OCI-LY7 (cell line): ENCODE measurements around the gene SV2C. TPM values are rescaled to one million over a fixed set of nuclear protein-coding genes. Genes with fewer than 3 reads are reported as not detected.

Source experiments
- BruUV-seq: library from RNA; stranded (reverse); fragments of 400-500 nt; replicated peaks from 2 replicates; lab custom pipeline; 2021; lab: Mats Ljungman, UMichigan
- CTCF ChIA-PET: fragments of 300-600 bp; sonication (Branson Sonifier 250); formaldehyde crosslinking; loops from one replicate; lab custom pipeline; 2022; ENCODE audit warnings: antibody characterized with exemption; ENCODE audit not compliant: unreplicated experiment; lab: Charles Lee
- POLR2A ChIA-PET: fragments of 300-600 bp; sonication (Branson Sonifier 250); formaldehyde crosslinking; loops from one replicate; lab custom pipeline; 2022; ENCODE audit warnings: antibody characterized with exemption; lab: Charles Lee
- DNase-seq: peaks from one replicate; pipeline ENCODE4 v3.0.0-alpha.2; 2015; ENCODE audit warnings: low spot score
- H2AFZ ChIP-seq: fragments of 200-600 bp; sonication (generic), shearing (Covaris generic); 2 replicates; pipeline ENCODE4 v1.6.1; 2014; ENCODE audit warnings: mild to moderate bottlenecking, antibody characterized with exemption, low read length, moderate library complexity
- H3K27ac ChIP-seq: fragments of 200-600 bp; sonication (generic); 2 replicates; pipeline ENCODE4 v1.5.1; 2014; ENCODE audit warnings: mixed run types, low read depth, mild to moderate bottlenecking, moderate library complexity, low read length, inconsistent platforms; ENCODE audit not compliant: poor library complexity, severe bottlenecking
- H3K36me3 ChIP-seq: fragments of 200-600 bp; sonication (generic); 2 replicates; pipeline ENCODE4 v1.6.1; 2014; ENCODE audit warnings: mild to moderate bottlenecking, antibody characterized with exemption, low read length, moderate library complexity, mixed read lengths; ENCODE audit not compliant: insufficient read depth
- H3K4me1 ChIP-seq: fragments of 200-600 bp; sonication (generic); 2 replicates; pipeline ENCODE4 v1.5.1; 2014; ENCODE audit warnings: mild to moderate bottlenecking, low read length; ENCODE audit not compliant: insufficient read depth, poor library complexity, severe bottlenecking
- H3K4me2 ChIP-seq: fragments of 200-600 bp; sonication (generic); 2 replicates; pipeline ENCODE4 v1.6.1; 2014; ENCODE audit warnings: mild to moderate bottlenecking, low read length
- H3K4me3 ChIP-seq: fragments of 200-600 bp; sonication (generic); 2 replicates; pipeline ENCODE4 v1.5.1; 2014; ENCODE audit warnings: mild to moderate bottlenecking, low read depth, low read length; ENCODE audit not compliant: poor library complexity, severe bottlenecking
- H3K79me2 ChIP-seq: fragments of 200-600 bp; sonication (generic); 2 replicates; pipeline ENCODE4 v1.6.1; 2016; ENCODE audit warnings: low read depth, mild to moderate bottlenecking, low read length, moderate library complexity, mixed read lengths; ENCODE audit not compliant: insufficient read depth
- H3K9me2 ChIP-seq: fragments of 200-600 bp; sonication (generic); 2 replicates; pipeline ENCODE4 v1.6.1; 2016; ENCODE audit warnings: mild to moderate bottlenecking, low read length, mixed read lengths; ENCODE audit not compliant: insufficient read depth
- H3K9me3 ChIP-seq: fragments of 200-600 bp; sonication (generic); 2 replicates; pipeline ENCODE4 v1.6.1; 2014; ENCODE audit warnings: mild to moderate bottlenecking, mixed run types, low read length, mixed read lengths
- H4K20me1 ChIP-seq: fragments of 200-600 bp; sonication (generic); 2 replicates; pipeline ENCODE4 v1.6.1; 2014; ENCODE audit warnings: mild to moderate bottlenecking, antibody characterized with exemption, low read length, moderate library complexity, mixed read lengths; ENCODE audit not compliant: insufficient read depth
- EZH2phosphoT487 ChIP-seq: fragments of 200-600 bp; sonication (generic); IDR thresholded peaks from 2 replicates; pipeline ENCODE4 v1.6.1; 2018; ENCODE audit warnings: low read depth, borderline replicate concordance, mild to moderate bottlenecking, mixed run types, antibody characterized with exemption, low read length, moderate library complexity, mixed read lengths
- intact Hi-C: fragments of 100-400 bp; cut with micrococcal nuclease; formaldehyde crosslinking; loops from one replicate; pipeline ENCODE4 v1.10.0; 2022; ENCODE audit not compliant: unreplicated experiment
- total RNA-seq, 2 experiments: library from RNA; depleted of rRNA in 1 of 2; stranded (reverse); fragments of >200 nt in 1 of 2; shearing (Covaris generic) in 1 of 2; gene quantifications; 2 replicates each; pipeline ENCODE4 v1.2.3, GENCODE V29; 2014 to 2022
- TF ChIP-seq, protein P1 (sequence below): fragments of 200-600 bp; sonication (generic); conservative IDR thresholded peaks from 2 replicates; pipeline ENCODE4 v1.5.1; 2014; ENCODE audit warnings: mild to moderate bottlenecking, antibody characterized with exemption, low read length, moderate library complexity, mixed read lengths

The SV2C gene
- total RNA-seq, 2 experiments from 2014 or later, result not detected

- Histone ChIP-seq H3K27ac (no peak overlapping the region), H3K4me1 (peaks cover 5% of the 10 kb centered on the region), H3K36me3 (no peaks in the 10 kb centered on the region), H3K9me3 (no peaks in the 10 kb centered on the region), H3K4me3 (no peak overlapping the region), H3K79me2 (no peaks in the 10 kb centered on the region), H3K4me2 (no peak overlapping the region), H4K20me1 (no peaks in the 10 kb centered on the region), H2AFZ (no peak overlapping the region), H3K9me2 (no peaks in the 10 kb centered on the region)
- no peak for DNase-seq
- ChIA-PET CTCF (no interaction called here), POLR2A (interaction anchor here (0.7 kb wide), 1 partner anchor 52 kb away, joined by 3 read pairs; no protein-coding TSS in a partner anchor)
- TF ChIP-seq, protein P1, sequence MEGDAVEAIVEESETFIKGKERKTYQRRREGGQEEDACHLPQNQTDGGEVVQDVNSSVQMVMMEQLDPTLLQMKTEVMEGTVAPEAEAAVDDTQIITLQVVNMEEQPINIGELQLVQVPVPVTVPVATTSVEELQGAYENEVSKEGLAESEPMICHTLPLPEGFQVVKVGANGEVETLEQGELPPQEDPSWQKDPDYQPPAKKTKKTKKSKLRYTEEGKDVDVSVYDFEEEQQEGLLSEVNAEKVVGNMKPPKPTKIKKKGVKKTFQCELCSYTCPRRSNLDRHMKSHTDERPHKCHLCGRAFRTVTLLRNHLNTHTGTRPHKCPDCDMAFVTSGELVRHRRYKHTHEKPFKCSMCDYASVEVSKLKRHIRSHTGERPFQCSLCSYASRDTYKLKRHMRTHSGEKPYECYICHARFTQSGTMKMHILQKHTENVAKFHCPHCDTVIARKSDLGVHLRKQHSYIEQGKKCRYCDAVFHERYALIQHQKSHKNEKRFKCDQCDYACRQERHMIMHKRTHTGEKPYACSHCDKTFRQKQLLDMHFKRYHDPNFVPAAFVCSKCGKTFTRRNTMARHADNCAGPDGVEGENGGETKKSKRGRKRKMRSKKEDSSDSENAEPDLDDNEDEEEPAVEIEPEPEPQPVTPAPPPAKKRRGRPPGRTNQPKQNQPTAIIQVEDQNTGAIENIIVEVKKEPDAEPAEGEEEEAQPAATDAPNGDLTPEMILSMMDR, result no peak
- TF ChIP-seq EZH2phosphoT487, result no peak
- no TSS peak for BruUV-seq
- intact Hi-C loops, result no loop called here
These were observed 97.9 kb downstream of the SV2C start for GRCh38 chr5:76180814-76181805.

- no peak overlapping the region for H2AFZ ChIP-seq
- no peaks in the 10 kb centered on the region for H3K9me3 ChIP-seq
- BruUV-seq, result no TSS peak
- intact Hi-C loops, result no loop called here
- CTCF ChIA-PET, result no interaction called here
- no peak overlapping the region for H3K4me3 ChIP-seq
- H3K9me2 ChIP-seq, result no peaks in the 10 kb centered on the region
- H3K4me2 ChIP-seq, result no peak overlapping the region
- H3K27ac ChIP-seq, result no peak overlapping the region
- DNase-seq, result no peak
- no peaks in the 10 kb centered on the region for H3K36me3 ChIP-seq
- TF ChIP-seq, protein P1, result no peak
- POLR2A ChIA-PET, result no interaction called here
- H3K79me2 ChIP-seq, result no peaks in the 10 kb centered on the region
- H3K4me1 ChIP-seq, result no peaks in the 10 kb centered on the region
- H4K20me1 ChIP-seq, result no peaks in the 10 kb centered on the region
These were observed 104.2 kb downstream of the SV2C start for GRCh38 chr5:76187386-76187785.

DNA sequence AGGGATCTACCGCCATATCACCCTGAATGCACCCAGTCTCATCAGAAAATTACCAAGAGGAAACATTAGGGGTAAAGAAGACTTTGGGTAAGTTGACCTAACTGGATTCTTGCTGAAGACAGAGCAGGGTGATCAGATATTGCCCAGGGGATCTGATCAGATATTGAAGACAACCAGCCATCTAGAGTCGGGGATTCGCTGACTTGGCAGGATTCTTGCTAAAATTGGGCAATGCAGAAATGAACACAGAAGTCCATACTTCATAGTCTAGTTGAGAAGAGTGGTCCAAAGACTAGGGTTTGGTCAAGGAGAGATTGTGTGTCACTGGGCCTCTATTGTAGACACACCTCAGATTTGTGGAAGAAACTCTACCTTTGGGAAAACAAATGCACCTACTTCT is 107.2 kb downstream of the SV2C start:
- intact Hi-C loops, result loop anchor here (10.0 kb wide), 1 partner anchor 56 kb away; no protein-coding TSS in a partner anchor
- no peak overlapping the region for H2AFZ ChIP-seq
- H3K4me1 ChIP-seq, result peaks cover 8% of the 10 kb centered on the region
- H3K9me3 ChIP-seq, result no peaks in the 10 kb centered on the region
- no TSS peak for BruUV-seq
- H3K79me2 ChIP-seq, result no peaks in the 10 kb centered on the region
- no peak for TF ChIP-seq EZH2phosphoT487
- TF ChIP-seq, protein P1, result no peak
- POLR2A ChIA-PET, result no interaction called here
- CTCF ChIA-PET, result no interaction called here
- H3K9me2 ChIP-seq, result no peaks in the 10 kb centered on the region
- H3K27ac ChIP-seq, result no peak overlapping the region
- H3K36me3 ChIP-seq, result no peaks in the 10 kb centered on the region
- H4K20me1 ChIP-seq, result no peaks in the 10 kb centered on the region
- H3K4me2 ChIP-seq, result no peak overlapping the region
- DNase-seq, result no peak
- H3K4me3 ChIP-seq, result no peak overlapping the region
